Esophagus muscularis mucosa (tissue), 4 donors: ENCODE measurements around the gene RPP38. TPM values are rescaled to one million over a fixed set of nuclear protein-coding genes. Genes with fewer than 3 reads are reported as not detected.

Source experiments
- DNase-seq: peaks from one replicate; pipeline ENCODE4 v3.0.0-alpha.2; 2017; ENCODE audit errors: extremely low spot score
- H3K27ac ChIP-seq, 4 donors: fragments of 200-600 bp; sonication (generic); replicated peaks in 1 of 4; 1 replicate in 3 of 4; 2 replicates in 1 of 4; pipeline ENCODE4 v1.5.1; 2016 to 2019; ENCODE audit warnings: mild to moderate bottlenecking in 1 of 4
- H3K27me3 ChIP-seq, 4 donors: fragments of 200-600 bp; sonication (generic); one replicate each; pipeline versions ENCODE4 v1.5.1 to v1.6.0; 2016 to 2019
- H3K36me3 ChIP-seq, 4 donors: fragments of 200-600 bp; sonication (generic); one replicate each; pipeline ENCODE4 v1.5.1; 2016 to 2019
- H3K4me1 ChIP-seq, 4 donors: fragments of 200-600 bp; sonication (generic); one replicate each; pipeline ENCODE4 v1.5.1; 2016 to 2019
- H3K4me3 ChIP-seq, 4 donors: fragments of 200-600 bp; sonication (generic); 1 replicate in 2 of 4; 2 replicates in 2 of 4; pipeline ENCODE4 v1.5.1; 2016 to 2019; ENCODE audit warnings: mild to moderate bottlenecking in 4 of 4, moderate library complexity in 1 of 4
- H3K9me3 ChIP-seq, 4 donors: fragments of 200-600 bp; sonication (generic); 1 replicate in 3 of 4; 2 replicates in 1 of 4; pipeline ENCODE4 v1.5.1; 2016 to 2019
- CTCF ChIP-seq, 3 experiments: fragments of 200-600 bp in 2 of 3; fragments of 450-650 bp in 1 of 3; sonication (generic) in 2 of 3; IDR thresholded peaks; one replicate each; pipeline ENCODE4 v1.5.1; 2017 to 2019; ENCODE audit warnings: antibody characterized with exemption in 3 of 3, mild to moderate bottlenecking in 2 of 3, moderate library complexity in 1 of 3
- EP300 ChIP-seq: sonication (generic); formaldehyde crosslinking; IDR thresholded peaks from one replicate; pipeline ENCODE4 v1.6.1; 2017; ENCODE audit warnings: antibody characterized with exemption
- POLR2A ChIP-seq: fragments of 450-650 bp; IDR thresholded peaks from one replicate; pipeline ENCODE4 v1.6.1; 2017; ENCODE audit warnings: antibody characterized with exemption, moderate library complexity, mild to moderate bottlenecking, low read depth
- POLR2AphosphoS5 ChIP-seq, 2 donors: sonication (generic); formaldehyde crosslinking; IDR thresholded peaks; one replicate each; pipeline ENCODE4 v1.6.1; 2017; ENCODE audit warnings: antibody characterized with exemption in 2 of 2
- WGBS: methylation state at CpG from one replicate; pipeline ENCODE4 v1.1.5; 2018; 5-methylcytosine and 5-hydroxymethylcytosine counted together
- intact Hi-C: fragments of 100-400 bp; cut with DNase I; formaldehyde crosslinking; loops from one replicate; pipeline ENCODE4 v1.15.1; 2023
- total RNA-seq, 4 donors: library from RNA; depleted of rRNA; stranded (reverse); fragments of >200 nt; gene quantifications; one replicate each; pipeline versions ENCODE4 v1.1.0 to v1.2.1, GENCODE V29; 2016

RPP38 gene
- total RNA-seq, 4 donors from 2014 or later: 9.1 to 16.2 (median 10.9) TPM

GRCh38 chr10:15131330-15131729 is 34.2 kb downstream of the RPP38 start:
- TF ChIP-seq POLR2A (no peak), POLR2AphosphoS5 (IDR thresholded peaks at IDR 0.05) (no peak), EP300 (no peak), CTCF (IDR thresholded peaks at IDR 0.05) (no peak)
- H3K27me3 ChIP-seq: no peaks in the 10 kb centered on the region
- H3K36me3 ChIP-seq: peaks cover 28 to 94% (median 82%) of the 10 kb centered on the region in 4 donors
- no peak for DNase-seq
- no peak overlapping the region for H3K27ac ChIP-seq
- intact Hi-C loops: no loop called here
- H3K9me3 ChIP-seq: no peaks in the 10 kb centered on the region
- no peak overlapping the region for H3K4me3 ChIP-seq
- 98% methylated on average over 5 of the region's 5 CpGs for WGBS
- no peaks in the 10 kb centered on the region for H3K4me1 ChIP-seq

- H3K9me3 ChIP-seq: no peaks in the 10 kb centered on the region
- no peak overlapping the region for H3K4me3 ChIP-seq
- H3K27ac ChIP-seq: no peak overlapping the region
- H3K4me1 ChIP-seq: no peaks in the 10 kb centered on the region
- intact Hi-C loops: no loop called here
- TF ChIP-seq POLR2AphosphoS5 (IDR thresholded peaks at IDR 0.05): no peak
- no peak for TF ChIP-seq POLR2A
- no peak for TF ChIP-seq EP300
- no peak for TF ChIP-seq CTCF (IDR thresholded peaks at IDR 0.05)
- H3K36me3 ChIP-seq: peaks cover 34 to 77% (median 57%) of the 10 kb centered on the region in 4 donors
- 90% methylated on average over 11 of the region's 11 CpGs for WGBS
- DNase-seq: no peak
- no peaks in the 10 kb centered on the region for H3K27me3 ChIP-seq
Measured at GRCh38 chr10:15136129-15137035, 39.2 kb downstream of the RPP38 start.

- DNase-seq: no peak
- no peaks in the 10 kb centered on the region for H3K27me3 ChIP-seq
- intact Hi-C loops: no loop called here
- TF ChIP-seq EP300 (no peak), POLR2AphosphoS5 (IDR thresholded peaks at IDR 0.05) (no peak), CTCF (IDR thresholded peaks at IDR 0.05) (no peak), POLR2A (no peak)
- no peaks in the 10 kb centered on the region for H3K9me3 ChIP-seq
- no peak overlapping the region for H3K4me3 ChIP-seq
- WGBS: 85% methylated on average over 4 of the region's 4 CpGs
- peaks cover 0 to 2% (median 0%) of the 10 kb centered on the region in 4 donors for H3K4me1 ChIP-seq
- peaks cover 34 to 70% (median 51%) of the 10 kb centered on the region in 4 donors for H3K36me3 ChIP-seq
- no peak overlapping the region for H3K27ac ChIP-seq
Measured at GRCh38 chr10:15137036-15137359, 39.8 kb downstream of the RPP38 start.

- Histone ChIP-seq H3K27ac (no peak overlapping the region), H3K4me3 (no peak overlapping the region), H3K4me1 (peaks cover 0 to 8% (median 2%) of the 10 kb centered on the region in 4 donors), H3K36me3 (peaks cover 30 to 64% (median 45%) of the 10 kb centered on the region in 4 donors), H3K27me3 (no peaks in the 10 kb centered on the region), H3K9me3 (no peaks in the 10 kb centered on the region)
- no peak for DNase-seq
- TF ChIP-seq POLR2A: no peak
- no peak for TF ChIP-seq CTCF (IDR thresholded peaks at IDR 0.05)
- no peak for TF ChIP-seq EP300
- no peak for TF ChIP-seq POLR2AphosphoS5 (IDR thresholded peaks at IDR 0.05)
- intact Hi-C loops: no loop called here
- WGBS: 100% methylated on average over 1 of the region's 1 CpG
Measured at GRCh38 chr10:15137636-15138035, 40.5 kb downstream of the RPP38 start.

- TF ChIP-seq POLR2AphosphoS5 (IDR thresholded peaks at IDR 0.05): no peak
- no peak for TF ChIP-seq EP300
- no peak for TF ChIP-seq POLR2A
- no peak for TF ChIP-seq CTCF (IDR thresholded peaks at IDR 0.05)
- peaks cover 0 to 11% (median 2%) of the 10 kb centered on the region in 4 donors for H3K4me1 ChIP-seq
- H3K27ac ChIP-seq: no peak overlapping the region
- no peaks in the 10 kb centered on the region for H3K9me3 ChIP-seq
- H3K4me3 ChIP-seq: no peak overlapping the region
- DNase-seq: no peak
- peaks cover 3 to 33% (median 19%) of the 10 kb centered on the region in 4 donors for H3K36me3 ChIP-seq
- 92% methylated on average over 7 of the region's 7 CpGs for WGBS
- intact Hi-C loops: no loop called here
- no peaks in the 10 kb centered on the region for H3K27me3 ChIP-seq
Measured at GRCh38 chr10:15140698-15141097, 43.5 kb downstream of the RPP38 start.
